Peyer's patch (tissue), 4 donors: ENCODE results near the gene OR5D16. TPM values are rescaled to one million over a fixed set of nuclear protein-coding genes. Genes with fewer than 3 reads are reported as not detected.
"Not testable (repeated sequence)": the region's sequence is repeated elsewhere in the genome, so short reads cannot be mapped to it uniquely, and the experiment has no call there.

Experiments
- DNase-seq, 3 donors: peaks; one replicate each; pipeline ENCODE4 v3.0.0-alpha.2; 2017 to 2019
- H3K27ac ChIP-seq, 4 donors: fragments of 200-600 bp; sonication (generic); one replicate each; pipeline ENCODE4 v1.5.1; 2016 to 2019
- H3K27me3 ChIP-seq, 2 donors: fragments of 200-600 bp; sonication (generic); one replicate each; pipeline ENCODE4 v1.5.1; 2019
- H3K36me3 ChIP-seq, 3 donors: fragments of 200-600 bp; sonication (generic); one replicate each; pipeline ENCODE4 v1.5.1; 2016 to 2019
- H3K4me1 ChIP-seq, 4 donors: fragments of 200-600 bp; sonication (generic); one replicate each; pipeline ENCODE4 v1.5.1; 2016 to 2019
- H3K4me3 ChIP-seq, 4 donors: fragments of 200-600 bp; sonication (generic); 1 replicate in 3 of 4; 2 replicates in 1 of 4; pipeline ENCODE4 v1.5.1; 2016 to 2019; ENCODE audit warnings: mild to moderate bottlenecking in 1 of 4
- H3K9me3 ChIP-seq, 4 donors: fragments of 200-600 bp; sonication (generic); one replicate each; pipeline ENCODE4 v1.5.1; 2016 to 2019; ENCODE audit warnings: mild to moderate bottlenecking in 1 of 4
- CTCF ChIP-seq, 6 experiments: fragments of 450-650 bp in 4 of 6; fragments of 200-600 bp in 2 of 6; sonication (generic) in 1 of 6; IDR thresholded peaks; one replicate each; pipeline ENCODE4 v1.5.1; 2017 to 2019; ENCODE audit warnings: antibody characterized with exemption in 6 of 6, mild to moderate bottlenecking in 3 of 6, moderate library complexity in 1 of 6
- POLR2A ChIP-seq, 2 donors: fragments of 450-650 bp; IDR thresholded peaks; one replicate each; pipeline ENCODE4 v1.5.1; 2017; ENCODE audit warnings: antibody characterized with exemption in 2 of 2, mild to moderate bottlenecking in 2 of 2, moderate library complexity in 2 of 2
- total RNA-seq, 4 donors: library from RNA; depleted of rRNA; stranded (reverse); fragments of >200 nt; gene quantifications; one replicate each; pipeline ENCODE4 v1.1.0, GENCODE V29; 2016

OR5D16 gene
- total RNA-seq, 4 donors from 2014 or later = not detected

GRCh38 chr11:55819330-55819729, 19.2 kb upstream of the OR5D16 start, which contains the start of gene OR5D18:
OR5D18 (plus strand) TSS chr11:55819630; CDS start chr11:55819630, 0 bp downstream.
- TF ChIP-seq CTCF (IDR thresholded peaks at IDR 0.05) = no peak
- Histone ChIP-seq H3K4me1 (no peaks in the 10 kb centered on the region), H3K27me3 (no peaks in the 10 kb centered on the region), H3K4me3 (no peak within 1 kb of the TSS), H3K9me3 (no peaks in the 10 kb centered on the region), H3K27ac (no peak within 1 kb of the TSS), H3K36me3 (no peaks in the 10 kb centered on the region)
- no peak for DNase-seq

GRCh38 chr11:55826919-55827318, 11.6 kb upstream of the OR5D16 start, which contains the start of gene OR5L2:
OR5L2 (plus strand) TSS chr11:55827219; CDS start chr11:55827219, 0 bp downstream.
- Histone ChIP-seq H3K27ac (no peak within 1 kb of the TSS), H3K4me3 (no peak within 1 kb of the TSS), H3K9me3 (no peaks in the 10 kb centered on the region), H3K27me3 (no peaks in the 10 kb centered on the region), H3K4me1 (no peaks in the 10 kb centered on the region), H3K36me3 (no peaks in the 10 kb centered on the region)
- DNase-seq = no peak
- TF ChIP-seq CTCF (IDR thresholded peaks at IDR 0.05) = no peak
- TF ChIP-seq POLR2A (IDR thresholded peaks at IDR 0.05) = no peak

GRCh38 chr11:55847453-55847852, 8.9 kb downstream of the OR5D16 start:
- Histone ChIP-seq H3K27me3 (no peaks in the 10 kb centered on the region), H3K27ac (no peak overlapping the region), H3K4me3 (no peak overlapping the region), H3K9me3 (peaks cover 0 to 3% (median 0%) of the 10 kb centered on the region in 4 donors), H3K36me3 (no peaks in the 10 kb centered on the region), H3K4me1 (no peaks in the 10 kb centered on the region)
- no peak for DNase-seq
- TF ChIP-seq CTCF (IDR thresholded peaks at IDR 0.05) = no peak
- no peak for TF ChIP-seq POLR2A (IDR thresholded peaks at IDR 0.05)

- H3K4me3 ChIP-seq = no peak overlapping the region
- no peaks in the 10 kb centered on the region for H3K27me3 ChIP-seq
- TF ChIP-seq POLR2A (IDR thresholded peaks at IDR 0.05) = no peak
- TF ChIP-seq CTCF (IDR thresholded peaks at IDR 0.05) = no peak
- no peaks in the 10 kb centered on the region for H3K4me1 ChIP-seq
- no peak for DNase-seq
- no peaks in the 10 kb centered on the region for H3K36me3 ChIP-seq
- no peak overlapping the region for H3K27ac ChIP-seq
- peaks cover 0 to 3% (median 0%) of the 10 kb centered on the region in 4 donors for H3K9me3 ChIP-seq
Observed at GRCh38 chr11:55849037-55849436, 10.5 kb downstream of the OR5D16 start.

- Histone ChIP-seq H3K27me3 (no peaks in the 10 kb centered on the region), H3K9me3 (peaks cover 0 to 3% (median 0%) of the 10 kb centered on the region in 4 donors), H3K4me1 (no peaks in the 10 kb centered on the region), H3K4me3 (no peak overlapping the region), H3K27ac (no peak overlapping the region), H3K36me3 (no peaks in the 10 kb centered on the region)
- DNase-seq = no peak
- TF ChIP-seq POLR2A (IDR thresholded peaks at IDR 0.05) = no peak
- no peak for TF ChIP-seq CTCF (IDR thresholded peaks at IDR 0.05)
Observed at GRCh38 chr11:55852141-55852540, 13.6 kb downstream of the OR5D16 start.

GRCh38 chr11:55854704-55855103, 16.2 kb downstream of the OR5D16 start:
- no peak overlapping the region for H3K4me3 ChIP-seq
- no peak for DNase-seq
- H3K27me3 ChIP-seq = no peaks in the 10 kb centered on the region
- no peaks in the 10 kb centered on the region for H3K36me3 ChIP-seq
- no peaks in the 10 kb centered on the region for H3K4me1 ChIP-seq
- H3K27ac ChIP-seq = no peak overlapping the region
- no peaks in the 10 kb centered on the region for H3K9me3 ChIP-seq
- TF ChIP-seq CTCF (IDR thresholded peaks at IDR 0.05) (no peak), POLR2A (IDR thresholded peaks at IDR 0.05) (no peak)

- not testable (repeated sequence) for H3K27me3 ChIP-seq, H3K4me3 ChIP-seq, H3K36me3 ChIP-seq, H3K4me1 ChIP-seq, H3K27ac ChIP-seq, DNase-seq, H3K9me3 ChIP-seq
Observed at GRCh38 chr11:55867354-55867753, 28.8 kb downstream of the OR5D16 start.

- DNase-seq = not testable (repeated sequence)
Observed at GRCh38 chr11:55872731-55873130, 34.2 kb downstream of the OR5D16 start.

GRCh38 chr11:55873146-55873545, 34.6 kb downstream of the OR5D16 start:
- not testable (repeated sequence) for H3K9me3 ChIP-seq, H3K27me3 ChIP-seq, H3K27ac ChIP-seq, DNase-seq, H3K4me1 ChIP-seq, H3K36me3 ChIP-seq, H3K4me3 ChIP-seq

More at GRCh38 chr11:55872731-55873130, 34.2 kb downstream of the OR5D16 start:
- H3K27me3 ChIP-seq, H3K27ac ChIP-seq, H3K4me1 ChIP-seq, H3K36me3 ChIP-seq, H3K9me3 ChIP-seq, H3K4me3 ChIP-seq: not testable (repeated sequence)
